Measurements from ENCODE around the gene TBC1D5.

The TBC1D5 gene

DNA sequence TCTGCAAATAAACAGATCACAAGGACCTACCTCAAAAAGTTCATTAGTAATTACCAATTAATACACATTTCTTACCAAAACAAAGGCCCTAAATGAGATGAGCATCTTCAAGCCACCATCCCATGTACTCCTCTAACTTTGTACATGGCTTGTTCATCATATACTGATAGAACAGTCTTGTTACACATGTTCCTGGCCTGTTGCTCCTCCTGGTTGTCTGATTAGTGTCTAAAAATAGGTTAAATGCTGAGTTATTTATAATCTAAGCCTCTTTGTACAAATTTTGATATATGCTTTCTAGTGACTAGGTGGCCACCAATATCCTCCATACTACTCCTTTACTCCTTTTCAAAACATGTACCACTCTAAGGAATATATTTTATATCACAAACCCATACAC is 25.0 kb downstream of the TBC1D5 start:
- Histone ChIP-seq H4K91ac (ENCODE audit: low read length) (no peak overlapping the region), H4K8ac (ENCODE audit: low read length) (no peak overlapping the region), H3K9me3 (ENCODE audit: control insufficient read depth, low read length) (peaks cover 25% of the 10 kb centered on the region), H3K27ac (ENCODE audit: low read length, poor library complexity, severe bottlenecking) (no peak overlapping the region), H3K18ac (ENCODE audit: low read depth in 1 of 2, low read length in 2 of 2) (no peak overlapping the region), H2BK12ac (ENCODE audit: low read length in 2 of 2) (no peak overlapping the region), H2AK5ac (ENCODE audit: low read length, severe bottlenecking) (no peak overlapping the region), H2BK15ac (ENCODE audit: low read depth, poor library complexity, severe bottlenecking) (no peak overlapping the region), H3K79me1 (replicated peaks; ENCODE audit: low read length, poor library complexity, severe bottlenecking) (peaks cover 23% of the 10 kb centered on the region), H3K23ac (ENCODE audit: low read length in 2 of 2) (no peak overlapping the region), H3K4ac (ENCODE audit: low read depth in 1 of 2, low read length in 2 of 2) (no peak overlapping the region), H3K36me3 (ENCODE audit: control insufficient read depth in 1 of 2, insufficient read depth in 2 of 2, low read depth in 1 of 2, low read length in 2 of 2) (peaks cover 0 to 23% of the 10 kb centered on the region in 2 experiments), H2BK120ac (ENCODE audit: low read depth, low read length) (no peak overlapping the region), H2AFZ (ENCODE audit: low read depth, low read length) (no peak overlapping the region), H3K27me3 (ENCODE audit: control insufficient read depth in 1 of 2, insufficient read depth in 1 of 2, low read length in 2 of 2) (no peaks in the 10 kb centered on the region), H2BK5ac (ENCODE audit: low read depth, low read length, poor library complexity, severe bottlenecking) (no peak overlapping the region), H3K9ac (ENCODE audit: low read length) (no peak overlapping the region), H3K4me3 (ENCODE audit: insufficient read depth in 1 of 2, low read depth in 1 of 2, low read length in 2 of 2) (no peak overlapping the region), H3K4me2 (ENCODE audit: low read length, poor library complexity, severe bottlenecking) (no peak overlapping the region), H3K4me1 (ENCODE audit: control insufficient read depth, insufficient read depth, low read depth, low read length) (no peaks in the 10 kb centered on the region), H3K14ac (ENCODE audit: low read length in 2 of 2) (no peak overlapping the region)
- DNase-seq: no peak

DNA sequence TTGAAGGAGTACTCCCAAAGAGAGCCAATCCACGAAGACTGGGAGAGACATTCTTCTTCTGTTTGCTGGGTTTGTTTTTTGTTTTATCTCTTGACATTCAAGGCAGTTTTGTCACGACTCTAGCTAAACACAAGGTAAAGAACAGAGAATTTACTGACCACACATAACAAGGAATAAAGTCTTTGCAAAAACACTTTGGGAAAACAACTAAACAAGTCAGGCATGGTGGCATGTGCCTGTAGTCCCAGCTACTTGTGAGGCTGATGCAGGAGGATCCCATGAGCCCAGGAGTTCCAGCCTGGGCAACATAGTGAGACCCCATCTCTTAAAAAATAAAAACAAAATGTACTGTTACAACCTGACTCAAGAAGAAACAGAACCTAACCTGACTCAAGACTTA is 28.0 kb downstream of the TBC1D5 start:
- Histone ChIP-seq H4K8ac (ENCODE audit: low read length) (no peak overlapping the region), H3K4me1 (ENCODE audit: control insufficient read depth, insufficient read depth, low read depth, low read length) (no peaks in the 10 kb centered on the region), H3K9ac (ENCODE audit: low read length) (no peak overlapping the region), H2BK5ac (ENCODE audit: low read depth, low read length, poor library complexity, severe bottlenecking) (no peak overlapping the region), H3K4ac (ENCODE audit: low read depth in 1 of 2, low read length in 2 of 2) (no peak overlapping the region), H3K79me1 (replicated peaks; ENCODE audit: low read length, poor library complexity, severe bottlenecking) (peaks cover 26% of the 10 kb centered on the region), H3K4me3 (ENCODE audit: insufficient read depth in 1 of 2, low read depth in 1 of 2, low read length in 2 of 2) (peak overlapping the region in 1 of 2 experiments; percentile 18), H2BK15ac (ENCODE audit: low read depth, poor library complexity, severe bottlenecking) (no peak overlapping the region), H2BK120ac (ENCODE audit: low read depth, low read length) (no peak overlapping the region), H4K91ac (ENCODE audit: low read length) (no peak overlapping the region), H2BK12ac (ENCODE audit: low read length in 2 of 2) (no peak overlapping the region), H3K4me2 (ENCODE audit: low read length, poor library complexity, severe bottlenecking) (no peak overlapping the region), H3K27me3 (ENCODE audit: control insufficient read depth in 1 of 2, insufficient read depth in 1 of 2, low read length in 2 of 2) (no peaks in the 10 kb centered on the region), H3K14ac (ENCODE audit: low read length in 2 of 2) (no peak overlapping the region), H3K27ac (ENCODE audit: low read length, poor library complexity, severe bottlenecking) (no peak overlapping the region), H2AK5ac (ENCODE audit: low read length, severe bottlenecking) (no peak overlapping the region), H2AFZ (ENCODE audit: low read depth, low read length) (no peak overlapping the region), H3K36me3 (ENCODE audit: control insufficient read depth in 1 of 2, insufficient read depth in 2 of 2, low read depth in 1 of 2, low read length in 2 of 2) (peaks cover 0 to 23% of the 10 kb centered on the region in 2 experiments), H3K9me3 (ENCODE audit: control insufficient read depth, low read length) (peaks cover 25% of the 10 kb centered on the region), H3K23ac (ENCODE audit: low read length in 2 of 2) (no peak overlapping the region), H3K18ac (ENCODE audit: low read depth in 1 of 2, low read length in 2 of 2) (no peak overlapping the region)
- 100% methylated on average over 1 of the region's 2 CpGs for WGBS
- DNase-seq: no peak

GRCh38 chr3:17709236-17709810 is 33.1 kb downstream of the TBC1D5 start:
- no peak overlapping the region for H3K9ac ChIP-seq (ENCODE audit: low read length)
- H3K27me3 ChIP-seq (ENCODE audit: control insufficient read depth in 1 of 2, insufficient read depth in 1 of 2, low read length in 2 of 2): no peaks in the 10 kb centered on the region
- no peak overlapping the region for H3K27ac ChIP-seq (ENCODE audit: low read length, poor library complexity, severe bottlenecking)
- H2BK5ac ChIP-seq (ENCODE audit: low read depth, low read length, poor library complexity, severe bottlenecking): no peak overlapping the region
- H3K9me3 ChIP-seq (ENCODE audit: control insufficient read depth, low read length): peaks cover 8% of the 10 kb centered on the region
- peaks cover 16% of the 10 kb centered on the region for H3K79me1 ChIP-seq (replicated peaks; ENCODE audit: low read length, poor library complexity, severe bottlenecking)
- WGBS: no CpG with 5 or more reads among the region's 1 CpG
- no peak overlapping the region for H2BK120ac ChIP-seq (ENCODE audit: low read depth, low read length)
- no peak overlapping the region for H2AFZ ChIP-seq (ENCODE audit: low read depth, low read length)
- DNase-seq: no peak
- H3K4me1 ChIP-seq (ENCODE audit: control insufficient read depth, insufficient read depth, low read depth, low read length): no peaks in the 10 kb centered on the region
- no peak overlapping the region for H2BK12ac ChIP-seq (ENCODE audit: low read length in 2 of 2)
- no peak overlapping the region for H3K4me2 ChIP-seq (ENCODE audit: low read length, poor library complexity, severe bottlenecking)
- peaks cover 2 to 8% of the 10 kb centered on the region in 2 experiments for H3K36me3 ChIP-seq (ENCODE audit: control insufficient read depth in 1 of 2, insufficient read depth in 2 of 2, low read depth in 1 of 2, low read length in 2 of 2)
- H3K18ac ChIP-seq (ENCODE audit: low read depth in 1 of 2, low read length in 2 of 2): no peak overlapping the region
- H3K4me3 ChIP-seq (ENCODE audit: insufficient read depth in 1 of 2, low read depth in 1 of 2, low read length in 2 of 2): no peak overlapping the region
- no peak overlapping the region for H2AK5ac ChIP-seq (ENCODE audit: low read length, severe bottlenecking)
- no peak overlapping the region for H2BK15ac ChIP-seq (ENCODE audit: low read depth, poor library complexity, severe bottlenecking)
- no peak overlapping the region for H3K4ac ChIP-seq (ENCODE audit: low read depth in 1 of 2, low read length in 2 of 2)
- no peak overlapping the region for H3K23ac ChIP-seq (ENCODE audit: low read length in 2 of 2)
- H4K91ac ChIP-seq (ENCODE audit: low read length): no peak overlapping the region
- H3K14ac ChIP-seq (ENCODE audit: low read length in 2 of 2): no peak overlapping the region
- H4K8ac ChIP-seq (ENCODE audit: low read length): no peak overlapping the region

DNA sequence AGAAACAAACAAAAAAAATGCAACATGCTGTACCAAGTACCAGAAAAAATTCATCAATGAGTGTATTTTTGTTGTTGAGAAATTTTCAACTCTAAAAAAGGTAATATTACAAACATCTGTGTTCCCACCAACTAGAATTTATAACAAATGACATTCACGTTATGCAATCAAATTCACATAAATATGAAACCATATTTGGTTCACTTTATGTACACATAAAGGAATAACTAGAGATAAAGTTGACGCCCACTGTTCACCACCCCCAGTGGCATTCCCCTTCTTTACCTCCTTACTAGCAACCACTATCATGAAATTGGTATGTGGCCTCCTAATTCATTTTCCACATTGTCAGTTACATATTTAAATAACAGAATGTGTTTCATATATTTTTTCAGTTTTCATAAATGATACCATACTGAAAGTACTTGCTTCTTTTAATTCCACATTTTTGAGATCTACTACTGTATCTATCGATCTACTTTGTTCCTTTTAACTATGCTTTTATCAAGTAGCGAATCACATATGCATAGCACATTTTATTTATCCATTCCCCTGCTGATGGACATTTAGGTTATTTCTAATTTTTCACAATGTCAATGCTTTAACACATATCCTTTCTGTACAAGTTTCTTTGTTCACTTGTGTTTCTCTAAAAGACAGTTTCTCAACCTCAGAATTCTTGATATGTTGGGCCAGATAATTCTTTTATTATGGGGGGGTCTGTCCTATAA is 34.5 kb downstream of the TBC1D5 start:
- Histone ChIP-seq H3K4ac (ENCODE audit: low read depth in 1 of 2, low read length in 2 of 2) (no peak overlapping the region), H2BK120ac (ENCODE audit: low read depth, low read length) (no peak overlapping the region)

More for the DNA sequence above, 34.5 kb downstream of the TBC1D5 start:
- no peaks in the 10 kb centered on the region for H3K9me3 ChIP-seq (ENCODE audit: control insufficient read depth, low read length)
- no peak overlapping the region for H2BK12ac ChIP-seq (ENCODE audit: low read length in 2 of 2)
- H2BK5ac ChIP-seq (ENCODE audit: low read depth, low read length, poor library complexity, severe bottlenecking): no peak overlapping the region
- H3K4me1 ChIP-seq (ENCODE audit: control insufficient read depth, insufficient read depth, low read depth, low read length): no peaks in the 10 kb centered on the region
- WGBS: 100% methylated on average over 4 of the region's 4 CpGs
- H3K23ac ChIP-seq (ENCODE audit: low read length in 2 of 2): no peak overlapping the region
- no peak overlapping the region for H4K91ac ChIP-seq (ENCODE audit: low read length)
- no peak overlapping the region for H3K18ac ChIP-seq (ENCODE audit: low read depth in 1 of 2, low read length in 2 of 2)
- no peak overlapping the region for H3K4me2 ChIP-seq (ENCODE audit: low read length, poor library complexity, severe bottlenecking)
- H4K8ac ChIP-seq (ENCODE audit: low read length): no peak overlapping the region
- H3K14ac ChIP-seq (ENCODE audit: low read length in 2 of 2): no peak overlapping the region
- H3K79me1 ChIP-seq (replicated peaks; ENCODE audit: low read length, poor library complexity, severe bottlenecking): peaks cover 9% of the 10 kb centered on the region
- no peak overlapping the region for H2AK5ac ChIP-seq (ENCODE audit: low read length, severe bottlenecking)
- H3K4me3 ChIP-seq (ENCODE audit: insufficient read depth in 1 of 2, low read depth in 1 of 2, low read length in 2 of 2): no peak overlapping the region
- no peak for DNase-seq
- H3K9ac ChIP-seq (ENCODE audit: low read length): no peak overlapping the region
- no peak overlapping the region for H3K27ac ChIP-seq (ENCODE audit: low read length, poor library complexity, severe bottlenecking)
- no peak overlapping the region for H2AFZ ChIP-seq (ENCODE audit: low read depth, low read length)
- H3K36me3 ChIP-seq (ENCODE audit: control insufficient read depth in 1 of 2, insufficient read depth in 2 of 2, low read depth in 1 of 2, low read length in 2 of 2): peaks cover 0 to 2% of the 10 kb centered on the region in 2 experiments
- H2BK15ac ChIP-seq (ENCODE audit: low read depth, poor library complexity, severe bottlenecking): no peak overlapping the region
- H3K27me3 ChIP-seq (ENCODE audit: control insufficient read depth in 1 of 2, insufficient read depth in 1 of 2, low read length in 2 of 2): no peaks in the 10 kb centered on the region

Data from mesenchymal stem cell (in vitro differentiated cells and primary cell).